Measurements from ENCODE around the gene OR2S2. TPM values are rescaled to one million over a fixed set of nuclear protein-coding genes. Genes with fewer than 3 reads are reported as not detected.

The OR2S2 gene
- total and polyA plus RNA-seq, 2 of the 8 experiments (the other 6 are each of a cell fraction or from before 2014, with no cell fraction given): not detected

GRCh38 chr9:35915681-35916294 is 42.2 kb downstream of the OR2S2 start:
- H3K14ac ChIP-seq (ENCODE audit: insufficient read length): no peak overlapping the region
- FAIRE-seq: no peak
- H2AFZ ChIP-seq (ENCODE audit: low read length): no peak overlapping the region
- no peak overlapping the region for H3K18ac ChIP-seq (ENCODE audit: extremely low read depth, low read length)
- no peak overlapping the region for H2BK120ac ChIP-seq (replicated peaks; ENCODE audit: low read depth, low read length)
- H3K79me2 ChIP-seq (ENCODE audit: control insufficient read depth in 1 of 2, insufficient read depth in 2 of 2, low read length in 2 of 2): no peaks in the 10 kb centered on the region
- POLR2A ChIA-PET (ENCODE audit: partially characterized antibody): no interaction called here
- no peaks in the 10 kb centered on the region for H3K36me3 ChIP-seq (ENCODE audit: control insufficient read depth in 2 of 4, insufficient read depth in 4 of 4, low read length in 3 of 4)
- no peak overlapping the region for H2AK5ac ChIP-seq (ENCODE audit: low read depth, low read length)
- no peak overlapping the region for H3K4me2 ChIP-seq (ENCODE audit: insufficient read depth in 1 of 2, low read depth in 2 of 2, low read length in 2 of 2)
- H3K4ac ChIP-seq (replicated peaks; ENCODE audit: insufficient read length, low read depth, low read length): no peak overlapping the region
- no peak overlapping the region for H4K8ac ChIP-seq (ENCODE audit: extremely low read depth, insufficient read depth, low read length)
- H3K27ac ChIP-seq (ENCODE audit: low read depth, low read length): no peak overlapping the region
- H2BK12ac ChIP-seq (ENCODE audit: low read depth, low read length): no peak overlapping the region
- H2BK20ac ChIP-seq (ENCODE audit: low read length): no peak overlapping the region
- H3K9me3 ChIP-seq (ENCODE audit: insufficient read depth in 2 of 2, low read depth in 1 of 2, low read length in 1 of 2): no peaks in the 10 kb centered on the region
- no peak overlapping the region for H2BK5ac ChIP-seq (ENCODE audit: low read depth, low read length)
- no peak overlapping the region for H4K5ac ChIP-seq (ENCODE audit: insufficient read length, low read depth, low read length)
- H3K23ac ChIP-seq (ENCODE audit: insufficient read length): no peak overlapping the region
- H3K79me1 ChIP-seq (ENCODE audit: low read depth, low read length): no peaks in the 10 kb centered on the region
- DNase-seq (ENCODE audit: low read depth in 1 of 2, low spot score in 2 of 2): no peak
- no peaks in the 10 kb centered on the region for H3K27me3 ChIP-seq (replicated peaks in 1 of 4; ENCODE audit: control insufficient read depth in 3 of 4, extremely low read depth in 1 of 4, insufficient read depth in 3 of 4, low read length in 3 of 4)
- H3K4me3 ChIP-seq (ENCODE audit: extremely low read depth in 1 of 4, insufficient read depth in 2 of 4, low read depth in 3 of 4, low read length in 4 of 4): no peak overlapping the region
- H3K9ac ChIP-seq (replicated peaks in 1 of 4; ENCODE audit: extremely low read depth in 1 of 4, low read depth in 3 of 4, low read length in 3 of 4): no peak overlapping the region
- no peak overlapping the region for H2BK15ac ChIP-seq (ENCODE audit: low read length)
- no peak overlapping the region for H3K56ac ChIP-seq (replicated peaks; ENCODE audit: insufficient read length, low read depth, low read length)
- H4K91ac ChIP-seq (replicated peaks; ENCODE audit: insufficient read length, low read length): no peak overlapping the region
- H3K4me1 ChIP-seq (replicated peaks in 1 of 4; ENCODE audit: control insufficient read depth in 3 of 4, insufficient read depth in 4 of 4, low read length in 3 of 4): peaks cover 0 to 4% (median 0%) of the 10 kb centered on the region in 4 experiments; a peak in 3 of 7 replicates
- CTCF ChIA-PET (ENCODE audit: partially characterized antibody): interaction anchor here (0.7 to 1.5 kb wide), 2 partner anchors 11 to 101 kb away, joined by 3 to 5 read pairs; partner anchors contain the start of gene HINT2
- H4K20me1 ChIP-seq (replicated peaks in 1 of 2; ENCODE audit: control insufficient read depth in 1 of 2, insufficient read depth in 2 of 2, low read length in 2 of 2): no peaks in the 10 kb centered on the region
- peaks cover 3% of the 10 kb centered on the region; the same call in 1 of the 2 replicates for H3K23me2 ChIP-seq (ENCODE audit: low read depth, low read length)
- WGBS, 2 experiments (ENCODE audit: extremely low coverage in 1 of 2, insufficient coverage in 1 of 2, insufficient read length in 1 of 2, insufficient replicate concordance in 2 of 2, low coverage in 1 of 2, low lambda C conversion rate in 2 of 2, missing lambda C conversion rate in 1 of 2): 81% methylated on average over 14 of the region's 16 CpGs; no CpG with 5 or more reads in 1 of the 2 experiments
- TF ChIP-seq CTCF (IDR thresholded peaks at IDR 0.05; ENCODE audit: control extremely low read depth in 1 of 3, insufficient read depth in 1 of 3, low read depth in 1 of 3, low read length in 3 of 3) (no peak), ZNF274 (IDR thresholded peaks at IDR 0.05; ENCODE audit: borderline replicate concordance, extremely low read depth, low read length) (no peak), SUZ12 (IDR thresholded peaks at IDR 0.05; ENCODE audit: low read length) (no peak), SIRT6 (IDR thresholded peaks at IDR 0.05; ENCODE audit: low read length) (no peak), POLR2A (IDR thresholded peaks at IDR 0.05; ENCODE audit: control extremely low read depth in 1 of 2, low read depth in 2 of 2, low read length in 2 of 2) (no peak), NRF1 (IDR thresholded peaks at IDR 0.05; ENCODE audit: low read depth, low read length) (no peak), SRF (IDR thresholded peaks at IDR 0.05; ENCODE audit: low read depth, low read length) (no peak), BCL11A (IDR thresholded peaks at IDR 0.05; ENCODE audit: low read depth in 2 of 2, low read length in 2 of 2) (no peak), TBP (IDR thresholded peaks at IDR 0.05; ENCODE audit: low read depth, low read length) (no peak), KDM4A (IDR thresholded peaks at IDR 0.05; ENCODE audit: low read depth, low read length, severe bottlenecking) (no peak), CTBP2 (IDR thresholded peaks at IDR 0.05; ENCODE audit: borderline replicate concordance, insufficient read depth, insufficient read length, low read length) (no peak)

Data from H1 (cell line).